Activated naive CD4-positive, alpha-beta T cell treated with Interleukin-2 at 50 U/mL for 16 hours (primary cell): ENCODE measurements around the gene OR3A1.
"Not testable (repeated sequence)": the region's sequence is repeated elsewhere in the genome, so short reads cannot be mapped to it uniquely, and the experiment has no call there.

Experiments
- DNase-seq: peaks from one replicate; pipeline ENCODE4 v3.0.0-alpha.2; 2020

OR3A1 gene, protein sequence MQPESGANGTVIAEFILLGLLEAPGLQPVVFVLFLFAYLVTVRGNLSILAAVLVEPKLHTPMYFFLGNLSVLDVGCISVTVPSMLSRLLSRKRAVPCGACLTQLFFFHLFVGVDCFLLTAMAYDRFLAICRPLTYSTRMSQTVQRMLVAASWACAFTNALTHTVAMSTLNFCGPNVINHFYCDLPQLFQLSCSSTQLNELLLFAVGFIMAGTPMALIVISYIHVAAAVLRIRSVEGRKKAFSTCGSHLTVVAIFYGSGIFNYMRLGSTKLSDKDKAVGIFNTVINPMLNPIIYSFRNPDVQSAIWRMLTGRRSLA

DNA sequence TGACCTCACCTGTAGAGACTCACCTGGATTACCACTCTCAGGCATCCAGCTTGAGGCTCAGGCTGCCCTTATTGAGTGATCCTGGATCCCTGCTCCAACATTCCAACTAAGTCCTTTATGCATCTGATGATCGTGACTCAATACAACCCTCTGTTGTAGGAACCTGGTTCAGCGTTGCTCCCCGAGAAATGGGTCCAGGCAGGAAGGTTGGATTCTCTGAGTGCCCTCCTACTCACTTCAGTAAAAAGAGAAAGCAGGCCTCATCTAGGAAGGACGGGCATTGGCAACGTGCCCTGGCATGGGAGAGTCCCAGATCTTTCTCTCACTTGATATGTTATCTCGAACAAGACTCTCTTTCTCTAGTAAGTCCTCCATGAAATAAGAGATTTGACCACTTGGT is at the start of gene OR3A1:
TSS of gene OR3A1 (minus strand) at position 101 of the 400 bp plus-strand sequence. CDS start 5,778 bp downstream, outside the sequence.
- no peak for DNase-seq

DNA sequence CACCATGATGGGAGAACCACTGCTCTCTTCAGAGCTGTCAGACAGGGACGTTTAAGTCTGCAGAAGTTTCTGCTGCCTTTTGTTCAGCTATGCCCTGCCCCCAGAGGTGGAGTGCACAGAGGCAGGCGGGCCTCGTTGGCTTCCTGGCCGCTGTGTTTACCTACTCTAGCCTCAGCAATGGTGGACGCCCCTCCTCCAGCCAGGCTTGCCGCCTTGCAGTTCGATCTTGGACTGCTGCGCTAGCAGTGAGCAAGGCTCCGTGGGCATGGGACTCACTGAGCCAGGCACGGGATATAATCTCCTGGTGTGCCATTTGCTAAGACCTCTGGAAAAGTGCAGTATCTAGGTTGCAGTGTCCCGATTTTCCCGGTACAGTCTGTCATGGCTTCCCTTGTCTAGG is 44.6 kb upstream of the OR3A1 start:
- DNase-seq, result not testable (repeated sequence)

DNA sequence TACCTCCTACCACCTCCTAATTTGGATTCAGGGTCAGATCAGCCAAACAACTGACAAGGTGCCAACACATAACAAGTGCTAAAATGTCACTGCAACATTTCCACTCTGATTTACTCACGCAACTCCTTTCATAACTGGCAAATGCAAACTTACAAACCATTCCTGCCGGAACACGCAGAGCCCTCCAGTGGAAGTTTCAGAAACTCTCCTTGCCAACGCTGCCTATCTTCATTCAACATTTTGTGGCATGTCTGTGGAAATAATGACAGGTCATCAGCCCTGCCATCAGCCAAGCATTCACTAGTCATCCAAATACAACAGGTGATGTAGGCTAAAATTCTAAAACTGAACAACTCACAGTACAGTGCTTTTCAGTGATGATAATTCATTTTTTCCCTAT is 37.7 kb upstream of the OR3A1 start:
- no peak for DNase-seq

DNA sequence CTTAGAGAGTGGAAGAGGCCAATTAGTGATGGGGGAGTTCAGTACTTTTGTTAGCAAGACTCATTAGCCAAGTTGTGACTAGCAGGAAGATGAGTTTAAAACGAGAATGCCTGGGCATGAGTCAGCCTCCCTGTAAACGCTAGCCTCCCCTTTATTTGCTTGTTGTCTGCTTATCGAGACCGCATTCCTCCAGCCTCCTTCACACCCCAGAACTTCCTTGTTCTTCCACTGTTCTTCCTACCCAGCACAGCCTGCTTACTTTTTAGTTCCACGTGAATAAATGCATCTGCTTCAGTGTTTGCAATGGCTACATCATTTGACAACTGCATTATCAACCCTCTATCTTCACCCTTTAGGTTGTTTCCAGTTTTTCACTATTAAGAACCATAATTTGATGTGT is 20.2 kb upstream of the OR3A1 start:
- DNase-seq, result no peak

DNA sequence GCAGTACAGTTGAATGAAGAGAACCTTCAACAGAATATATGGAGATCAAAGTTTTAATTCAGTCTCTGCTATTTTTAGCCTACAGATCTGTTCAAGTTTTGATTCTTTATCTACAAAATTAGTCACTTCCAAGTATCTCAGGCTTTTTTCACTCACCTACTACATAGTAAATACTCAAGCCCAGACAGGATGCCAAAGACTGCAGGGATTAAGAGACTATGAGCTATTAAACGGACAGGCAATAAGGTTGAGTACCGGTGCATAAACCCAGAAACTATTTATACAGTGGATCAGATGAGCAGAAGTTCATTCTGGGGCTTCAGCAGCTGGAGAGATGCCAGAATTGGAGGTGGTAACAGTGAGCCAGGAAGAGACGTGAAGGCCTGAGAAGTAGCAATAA is 18.7 kb upstream of the OR3A1 start:
- no peak for DNase-seq

DNA sequence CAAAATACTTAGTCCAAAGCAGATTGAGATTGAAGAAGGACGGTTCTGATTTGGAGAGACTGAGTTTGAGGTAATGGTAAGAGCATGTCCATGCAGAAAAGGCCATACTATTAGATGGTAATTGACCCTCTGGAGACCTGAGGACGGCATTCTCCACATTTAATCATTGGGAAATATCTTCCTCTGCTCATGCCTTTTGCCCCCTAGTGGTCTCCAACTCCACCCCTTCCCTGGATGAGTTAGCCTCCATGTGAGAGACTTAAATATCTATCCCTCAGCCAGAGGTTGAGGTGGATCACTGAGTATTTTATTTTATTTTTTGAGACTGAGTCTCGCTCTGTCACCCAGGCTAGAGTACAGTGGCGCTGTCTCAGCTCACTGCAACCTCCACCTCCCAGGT is 10.4 kb upstream of the OR3A1 start:
- no peak for DNase-seq

DNA sequence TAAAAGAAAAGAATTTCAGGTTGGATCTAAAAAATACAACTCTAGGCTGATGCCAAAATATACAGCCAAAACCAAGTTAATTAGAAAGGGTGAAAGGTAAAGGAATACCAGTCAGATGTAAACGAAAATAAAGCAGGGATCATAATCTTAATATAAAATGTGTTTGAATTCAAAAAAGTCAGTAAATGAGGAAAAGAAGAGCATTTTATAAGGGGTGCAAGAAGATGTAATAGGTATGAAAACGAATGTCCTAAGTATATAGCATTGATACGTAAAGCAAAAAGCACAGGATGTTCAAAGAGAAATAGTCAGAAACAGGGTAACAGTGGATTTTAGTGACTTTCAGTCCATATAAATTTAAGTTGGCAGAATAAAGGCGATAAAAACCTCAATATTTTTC is 2.5 kb downstream of the OR3A1 start:
- DNase-seq, result no peak

DNA sequence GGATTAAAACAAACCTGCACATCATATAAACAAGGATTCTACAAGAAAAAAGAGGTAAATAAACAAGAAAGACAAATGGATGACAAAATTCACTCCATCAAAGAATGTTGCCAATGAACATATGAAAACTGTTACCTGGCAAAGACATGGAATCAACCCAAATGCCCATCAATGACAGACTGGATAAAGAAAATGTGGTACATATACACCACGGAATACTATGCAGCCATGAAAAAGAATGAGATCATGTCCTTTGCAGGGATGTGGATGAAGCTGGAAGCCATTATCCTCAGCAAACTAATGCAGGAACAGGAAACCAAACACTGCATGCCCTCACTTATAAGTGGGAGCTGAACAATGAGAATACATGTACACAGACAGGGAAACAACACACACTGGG is 4.6 kb downstream of the OR3A1 start:
- DNase-seq, result not testable (repeated sequence)

DNA sequence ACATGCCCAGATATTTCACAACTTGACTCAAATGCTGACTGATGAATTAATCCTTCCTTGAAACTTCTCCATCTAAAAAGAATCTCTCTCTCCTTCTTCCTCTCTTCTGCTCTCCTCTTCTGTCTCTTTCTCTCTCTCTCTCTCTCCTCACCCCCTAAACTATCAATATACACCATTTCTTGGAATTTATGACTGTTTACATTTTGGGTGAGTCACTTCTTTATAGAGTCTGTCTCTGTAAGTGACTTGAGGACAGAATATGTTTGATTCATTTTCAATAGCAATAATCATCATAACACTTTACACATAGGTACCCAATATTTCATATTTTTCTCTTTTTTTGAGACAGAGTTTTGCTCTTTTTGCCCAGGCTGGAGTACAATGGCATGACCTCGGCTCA is 15.3 kb downstream of the OR3A1 start:
- no peak for DNase-seq

DNA sequence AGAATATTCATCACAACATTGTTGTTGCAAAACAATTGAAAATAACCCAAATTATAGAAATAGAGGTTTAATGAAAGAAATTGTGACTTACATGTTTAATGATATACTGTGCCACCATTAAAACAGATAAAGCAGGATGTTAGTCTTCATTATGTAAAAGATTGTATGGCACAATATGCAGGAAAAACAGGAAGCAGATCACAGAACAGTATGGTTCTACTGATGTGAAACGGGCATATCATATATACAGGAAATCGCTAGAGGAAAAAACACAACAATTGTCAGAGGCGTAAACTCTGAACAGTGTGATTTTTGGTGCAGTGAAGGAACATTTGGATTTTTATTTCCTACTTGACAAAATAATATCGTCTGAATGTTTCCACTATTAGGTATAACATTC is 22.0 kb downstream of the OR3A1 start:
- DNase-seq, result no peak

DNA sequence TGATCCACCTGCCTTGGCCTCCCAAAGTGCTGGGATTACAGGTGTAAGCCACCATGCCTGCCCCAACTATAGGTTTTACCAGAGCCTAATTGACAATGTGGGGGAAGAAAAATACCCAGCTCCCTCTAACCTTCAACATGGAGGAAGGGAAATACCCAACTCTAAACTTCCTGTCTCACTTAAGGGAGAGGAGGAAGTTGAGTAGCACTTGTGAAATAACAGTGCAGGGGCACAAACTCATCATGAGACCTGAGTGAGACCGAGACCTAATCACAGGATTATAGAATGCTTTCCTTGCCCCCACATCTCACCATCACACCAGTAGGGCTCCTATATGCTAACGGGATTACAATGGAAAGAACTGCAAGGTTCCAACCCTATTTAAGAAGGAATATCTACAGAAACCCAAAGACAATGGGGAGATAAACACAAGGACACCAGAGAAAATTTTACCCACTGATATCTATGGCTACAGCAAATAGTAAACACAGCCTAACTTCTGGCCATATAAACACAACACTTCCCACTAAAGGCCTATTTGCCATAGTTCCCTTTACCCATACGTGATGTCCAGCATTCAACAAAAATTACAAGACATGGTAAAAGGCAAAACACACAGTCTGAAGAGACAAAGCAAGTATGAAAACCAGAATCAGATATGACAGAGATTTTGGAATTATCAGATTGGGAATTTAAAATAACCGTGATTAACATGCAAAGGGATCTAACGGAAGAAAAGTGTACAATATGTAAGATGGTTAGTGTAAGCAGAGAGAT is 26.9 kb downstream of the OR3A1 start:
- DNase-seq, result no peak

DNA sequence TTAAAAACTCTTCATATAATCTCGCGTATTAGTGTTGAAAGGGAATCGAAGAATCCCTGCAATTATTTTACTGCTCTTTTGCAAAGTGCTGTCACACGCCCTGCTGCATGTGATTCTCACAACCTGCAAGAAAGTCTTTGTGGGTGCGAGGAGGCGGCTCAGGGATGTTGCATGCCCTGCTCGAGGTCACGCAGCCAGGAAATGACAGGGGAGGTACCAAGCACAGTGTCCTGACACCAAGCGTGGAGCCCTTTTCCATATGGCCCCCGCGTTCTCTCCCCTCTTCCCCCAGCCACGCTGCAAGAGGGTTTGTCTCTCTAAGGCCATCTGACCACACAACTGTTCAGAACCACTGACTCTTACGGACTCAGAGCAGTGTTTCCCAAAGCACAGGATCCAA is 37.6 kb downstream of the OR3A1 start:
- no peak for DNase-seq

DNA sequence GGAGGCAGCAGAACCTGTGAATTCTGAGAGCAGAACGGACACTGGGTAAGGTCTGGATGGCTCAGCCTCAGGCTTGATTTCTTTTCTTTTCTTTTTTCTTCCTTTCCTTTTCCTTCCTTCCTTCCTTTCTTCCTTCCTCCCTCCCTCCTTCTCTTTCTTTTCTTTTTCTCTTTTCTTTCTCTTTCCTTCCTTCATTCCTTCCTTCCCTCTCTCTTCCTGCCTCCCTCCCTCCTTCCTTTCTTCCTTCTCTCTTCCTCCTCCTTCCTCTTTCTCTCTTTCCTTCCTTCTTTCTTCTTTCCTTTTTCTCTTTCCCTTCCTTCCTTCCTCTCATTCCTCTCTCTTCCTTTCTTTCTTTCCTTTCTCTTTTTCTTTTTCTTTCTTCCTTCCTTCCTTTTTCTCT is 38.0 kb downstream of the OR3A1 start:
- no peak for DNase-seq

DNA sequence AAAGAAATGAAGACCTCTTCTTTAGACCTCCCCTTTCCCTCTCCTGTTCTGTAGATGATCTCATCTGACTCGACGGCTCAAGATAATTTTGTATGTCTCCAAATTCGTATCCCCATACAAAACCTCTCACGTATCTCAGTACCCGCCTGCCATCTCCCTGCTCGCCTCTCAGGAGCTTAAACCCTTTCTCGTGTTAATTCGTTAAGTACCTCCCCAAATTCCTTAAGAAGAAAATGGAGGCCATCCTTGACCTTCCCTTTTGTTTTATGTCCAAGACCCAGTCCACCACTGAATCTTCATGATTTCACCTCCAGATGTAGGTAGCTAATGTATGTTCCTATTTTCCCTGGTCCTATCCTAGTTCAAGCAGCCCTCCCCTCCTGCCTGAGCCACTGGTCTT is 41.6 kb downstream of the OR3A1 start:
- DNase-seq, result no peak

DNA sequence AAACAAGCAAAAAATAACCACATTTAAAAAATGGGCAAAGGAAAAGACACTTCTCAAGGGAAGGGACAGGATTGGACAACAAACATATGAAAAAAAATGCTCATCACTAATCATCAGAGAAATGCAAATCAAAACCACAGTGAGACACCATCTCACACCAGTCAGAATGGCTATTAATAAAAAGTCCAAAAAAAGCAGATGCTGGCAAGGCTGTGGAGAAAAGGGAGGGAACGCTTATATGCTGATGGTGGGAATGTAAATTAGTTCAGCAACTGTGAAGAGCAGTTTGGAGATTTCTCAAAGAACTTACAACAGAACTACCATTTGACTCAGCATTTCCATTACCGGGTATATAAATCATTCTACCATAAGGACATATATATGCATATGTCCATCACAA is 49.1 kb downstream of the OR3A1 start:
- DNase-seq, result not testable (repeated sequence)

DNA sequence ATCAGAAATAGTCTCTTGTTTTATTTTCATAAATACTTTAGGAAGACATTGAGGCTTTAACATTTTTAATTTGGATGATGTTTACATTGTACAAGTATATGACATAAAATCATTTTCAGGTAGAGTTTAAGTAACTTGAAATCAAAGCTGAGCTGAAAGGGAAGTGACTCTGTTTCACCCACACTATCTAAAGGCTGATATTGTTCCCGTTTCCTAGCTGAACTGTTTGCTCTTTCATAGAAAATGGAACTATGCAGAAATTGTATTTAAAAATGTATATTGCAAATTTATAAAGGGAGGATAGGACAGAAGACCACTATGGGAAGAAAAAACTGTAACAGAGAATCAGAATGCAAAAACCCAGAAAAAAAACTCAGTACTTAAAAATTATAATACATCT is 53.3 kb downstream of the OR3A1 start:
- not testable (repeated sequence) for DNase-seq

DNA sequence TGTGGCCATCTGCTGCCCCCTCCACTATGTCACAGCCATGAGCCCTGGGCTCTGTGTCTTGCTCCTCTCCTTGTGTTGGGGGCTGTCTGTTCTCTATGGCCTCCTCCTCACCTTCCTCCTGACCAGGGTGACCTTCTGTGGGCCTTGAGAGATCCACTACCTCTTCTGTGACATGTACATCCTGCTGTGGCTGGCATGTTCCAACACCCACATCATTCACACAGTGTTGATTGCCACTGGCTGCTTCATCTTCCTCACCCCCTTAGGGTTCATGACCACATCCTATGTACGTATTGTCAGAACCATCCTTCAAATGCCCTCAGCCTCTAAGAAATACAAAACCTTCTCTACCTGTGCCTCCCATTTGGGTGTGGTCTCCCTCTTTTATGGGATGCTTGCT is 57.1 kb downstream of the OR3A1 start:
- not testable (repeated sequence) for DNase-seq
